ENCODE results near the gene TXNDC8. TPM values are rescaled to one million over a fixed set of nuclear protein-coding genes. Genes with fewer than 3 reads are reported as not detected.
"Not testable (repeated sequence)": the region's sequence is repeated elsewhere in the genome, so short reads cannot be mapped to it uniquely, and the experiment has no call there.

TXNDC8 gene
- total RNA-seq, 1 experiment from 2014 or later: not detected

GRCh38 chr9:110330484-110331105 lies 7.1 kb downstream of the TXNDC8 start:
- DNase-seq (ENCODE audit: low spot score): no peak
- in situ Hi-C loops (cut with HindIII; ENCODE audit: low sequenced_read_pairs): no loop called here

GRCh38 chr9:110329639-110330230 lies 7.9 kb downstream of the TXNDC8 start:
- DNase-seq (ENCODE audit: low spot score): no peak
- in situ Hi-C loops (cut with HindIII; ENCODE audit: low sequenced_read_pairs): no loop called here

- in situ Hi-C loops (cut with HindIII; ENCODE audit: low sequenced_read_pairs): no loop called here
- no peak for DNase-seq (ENCODE audit: low spot score)
Measured at GRCh38 chr9:110328763-110329162, 8.9 kb downstream of the TXNDC8 start.

GRCh38 chr9:110327716-110328115 lies 9.9 kb downstream of the TXNDC8 start:
- DNase-seq (ENCODE audit: low spot score): no peak
- in situ Hi-C loops (cut with HindIII; ENCODE audit: low sequenced_read_pairs): no loop called here

GRCh38 chr9:110323818-110324217 lies 13.8 kb downstream of the TXNDC8 start:
- DNase-seq (ENCODE audit: low spot score): no peak
- in situ Hi-C loops (cut with HindIII; ENCODE audit: low sequenced_read_pairs): no loop called here

- no peak for DNase-seq (ENCODE audit: low spot score)
- in situ Hi-C loops (cut with HindIII; ENCODE audit: low sequenced_read_pairs): no loop called here
Measured at GRCh38 chr9:110320651-110321445, 16.8 kb downstream of the TXNDC8 start.

- no peak for DNase-seq (ENCODE audit: low spot score)
- in situ Hi-C loops (cut with HindIII; ENCODE audit: low sequenced_read_pairs): no loop called here
Measured at GRCh38 chr9:110319781-110320492, 17.7 kb downstream of the TXNDC8 start.

GRCh38 chr9:110317911-110318310 lies 19.8 kb downstream of the TXNDC8 start:
- no peak for DNase-seq (ENCODE audit: low spot score)
- in situ Hi-C loops (cut with HindIII; ENCODE audit: low sequenced_read_pairs): no loop called here

- DNase-seq (ENCODE audit: low spot score): no peak
Measured at GRCh38 chr9:110316261-110317075, 21.2 kb downstream of the TXNDC8 start.

GRCh38 chr9:110311978-110312377 lies 25.7 kb downstream of the TXNDC8 start:
- in situ Hi-C loops (cut with HindIII; ENCODE audit: low sequenced_read_pairs); DNase-seq (ENCODE audit: low spot score): not testable (repeated sequence)

More at GRCh38 chr9:110316261-110317075, 21.2 kb downstream of the TXNDC8 start:
- in situ Hi-C loops (cut with HindIII; ENCODE audit: low sequenced_read_pairs): no loop called here

GRCh38 chr9:110309681-110310080 lies 28.0 kb downstream of the TXNDC8 start:
- no peak for DNase-seq (ENCODE audit: low spot score)
- in situ Hi-C loops (cut with HindIII; ENCODE audit: low sequenced_read_pairs): no loop called here

- in situ Hi-C loops (cut with HindIII; ENCODE audit: low sequenced_read_pairs): no loop called here
- DNase-seq (ENCODE audit: low spot score): no peak
Measured at GRCh38 chr9:110308633-110309038, 29.0 kb downstream of the TXNDC8 start.

GRCh38 chr9:110307191-110307590 lies 30.5 kb downstream of the TXNDC8 start:
- DNase-seq (ENCODE audit: low spot score): no peak
- in situ Hi-C loops (cut with HindIII; ENCODE audit: low sequenced_read_pairs): no loop called here

GRCh38 chr9:110303133-110303532 lies 34.5 kb downstream of the TXNDC8 start:
- in situ Hi-C loops (cut with HindIII; ENCODE audit: low sequenced_read_pairs): no loop called here
- no peak for DNase-seq (ENCODE audit: low spot score)

GRCh38 chr9:110298043-110298605 lies 39.5 kb downstream of the TXNDC8 start:
- no peak for DNase-seq (ENCODE audit: low spot score)
- in situ Hi-C loops (cut with HindIII; ENCODE audit: low sequenced_read_pairs): no loop called here

GRCh38 chr9:110293248-110293647 lies 44.4 kb downstream of the TXNDC8 start:
- in situ Hi-C loops (cut with HindIII; ENCODE audit: low sequenced_read_pairs): no loop called here
- DNase-seq (ENCODE audit: low spot score): no peak

- no peak for DNase-seq (ENCODE audit: low spot score)
- in situ Hi-C loops (cut with HindIII; ENCODE audit: low sequenced_read_pairs): no loop called here
Measured at GRCh38 chr9:110291921-110292557, 45.6 kb downstream of the TXNDC8 start.

GRCh38 chr9:110290001-110290400 lies 47.7 kb downstream of the TXNDC8 start:
- in situ Hi-C loops (cut with HindIII; ENCODE audit: low sequenced_read_pairs): no loop called here
- DNase-seq (ENCODE audit: low spot score): no peak

All from G401 (cell line).